ENCODE results near the gene PLCH1.

- TF ChIP-seq POLR2A (IDR thresholded peaks at IDR 0.05; ENCODE audit: control extremely low read depth in 1 of 2, low read depth in 2 of 2, low read length in 2 of 2): no peak
- no peak for TF ChIP-seq CTCF (IDR thresholded peaks at IDR 0.05; ENCODE audit: control extremely low read depth in 1 of 3, insufficient read depth in 1 of 3, low read depth in 1 of 3, low read length in 3 of 3)
- no peak for TF ChIP-seq BCL11A (IDR thresholded peaks at IDR 0.05; ENCODE audit: low read depth in 2 of 2, low read length in 2 of 2)
- no peak for TF ChIP-seq TEAD4 (IDR thresholded peaks at IDR 0.05; ENCODE audit: low read depth, low read length)
- no peak for TF ChIP-seq CREB1 (IDR thresholded peaks at IDR 0.05)
- TF ChIP-seq EZH2 (IDR thresholded peaks at IDR 0.05; ENCODE audit: low read depth, low read length, severe bottlenecking): no peak
- TF ChIP-seq POU5F1 (IDR thresholded peaks at IDR 0.05; ENCODE audit: low read depth, low read length): no peak
- TF ChIP-seq CEBPB (IDR thresholded peaks at IDR 0.05; ENCODE audit: low read depth, low read length): no peak
- TF ChIP-seq PHF8 (conservative IDR thresholded peaks at IDR 0.05; ENCODE audit: low read depth, low read length): no peak
- no peak for TF ChIP-seq CBX5 (IDR thresholded peaks at IDR 0.05; ENCODE audit: low read depth, low read length)
Measured at GRCh38 chr3:155556531-155556930, 188.3 kb downstream of the PLCH1 start.

Measured in H1 (cell line).